ENCODE data around the gene FAM20C.

The FAM20C gene

DNA sequence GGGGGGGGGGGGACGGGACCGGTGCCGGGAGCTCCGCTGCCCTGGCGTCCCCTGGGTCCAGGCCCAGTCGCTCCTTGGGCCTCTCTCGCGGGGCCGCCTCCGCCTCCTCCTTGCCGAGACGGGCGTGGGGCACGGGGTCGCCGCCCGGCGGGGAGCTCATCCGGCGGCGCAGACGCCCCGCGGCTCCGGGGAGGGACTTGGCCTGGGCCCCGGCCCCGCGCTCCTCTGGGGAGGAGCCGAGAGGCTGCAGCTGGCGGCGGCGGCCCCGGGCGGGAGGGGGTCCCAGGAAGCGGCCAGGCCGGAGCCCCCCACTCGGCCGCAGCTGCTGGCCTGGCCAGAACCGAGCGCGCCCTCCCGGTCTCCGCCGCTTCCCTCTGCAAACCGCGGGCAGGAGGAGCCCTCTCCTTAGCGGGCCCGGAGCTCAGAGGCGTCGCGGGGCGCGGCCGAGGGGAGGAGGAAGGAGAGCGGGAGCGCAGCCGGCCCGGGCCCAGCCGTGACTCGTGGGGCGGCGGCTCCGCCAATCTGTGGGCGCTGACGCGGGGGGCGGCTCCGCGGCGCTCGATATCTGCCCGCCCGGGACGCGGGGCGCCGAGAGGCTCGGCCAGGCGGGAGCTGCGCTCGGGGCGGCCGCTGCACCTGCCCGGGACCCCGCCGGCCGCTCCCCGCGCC lies at the start of gene FAM20C:
TSS of gene FAM20C (plus strand) at position 591 of the 669 bp plus-strand sequence. CDS start 629 bp downstream, outside the sequence.
- peak; percentile 91 for DNase-seq (ENCODE audit: low spot score)

DNA sequence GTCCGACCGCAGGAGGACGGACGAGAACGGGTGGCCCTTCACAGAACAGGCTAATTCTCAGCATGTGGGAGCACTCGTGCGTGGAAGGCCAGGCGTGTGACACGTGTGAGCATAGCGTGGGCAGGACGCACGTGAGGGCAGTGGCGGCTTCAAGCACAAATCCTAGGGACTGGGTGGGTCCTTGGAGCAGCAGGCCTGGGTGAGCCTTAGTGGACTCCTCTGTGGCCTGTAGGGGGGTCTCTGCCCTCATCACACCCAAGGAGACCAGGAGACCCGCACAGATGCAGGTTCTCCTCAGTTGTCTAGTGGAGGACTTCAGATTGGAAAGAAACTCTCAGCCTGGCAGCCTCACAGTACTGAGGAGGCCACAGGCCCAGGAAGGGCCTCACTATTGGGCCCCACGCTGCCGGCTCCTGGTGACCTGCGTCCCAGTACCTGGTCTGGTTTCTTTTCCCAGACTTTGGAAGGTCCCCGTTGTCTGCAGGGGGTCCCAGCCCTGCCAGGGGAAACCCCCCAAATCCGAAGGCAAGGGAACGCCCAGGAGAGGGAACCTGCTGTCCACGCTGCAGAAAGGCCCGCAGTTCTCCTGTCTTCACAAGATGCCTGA lies 49.1 kb upstream of the FAM20C start:
- no peak for DNase-seq (ENCODE audit: low spot score)

DNA sequence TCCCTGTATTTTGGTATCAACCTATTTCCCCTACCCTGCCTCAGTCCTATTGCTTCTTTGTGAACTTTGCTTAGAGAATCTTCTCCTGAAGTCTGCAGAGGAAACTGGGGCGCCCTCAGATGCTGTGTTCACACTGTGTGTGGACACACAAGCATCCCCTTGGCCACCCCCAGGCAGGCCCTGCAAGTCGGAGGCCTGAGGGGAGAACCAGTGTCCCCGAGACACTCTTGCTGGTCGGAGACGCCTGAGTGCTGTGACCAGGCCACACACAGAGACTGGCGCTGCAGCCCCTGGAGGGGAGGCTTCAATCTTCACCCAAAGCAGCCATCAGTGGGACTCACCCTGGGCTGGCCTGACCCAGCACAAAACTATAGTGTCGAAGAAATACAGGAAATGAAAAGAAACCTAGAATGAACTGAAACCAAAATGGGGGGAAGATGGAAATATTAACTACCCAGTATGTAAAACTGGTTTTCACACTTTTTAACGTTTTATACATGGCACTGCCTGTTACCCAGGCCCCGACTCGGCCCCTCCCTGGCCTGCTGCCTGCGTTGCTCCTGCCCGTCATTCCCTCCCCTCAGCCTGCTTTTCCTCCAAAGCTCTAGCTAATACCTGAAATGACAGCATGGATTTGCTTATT lies 48.4 kb upstream of the FAM20C start:
- DNase-seq (ENCODE audit: low spot score), result no peak

DNA sequence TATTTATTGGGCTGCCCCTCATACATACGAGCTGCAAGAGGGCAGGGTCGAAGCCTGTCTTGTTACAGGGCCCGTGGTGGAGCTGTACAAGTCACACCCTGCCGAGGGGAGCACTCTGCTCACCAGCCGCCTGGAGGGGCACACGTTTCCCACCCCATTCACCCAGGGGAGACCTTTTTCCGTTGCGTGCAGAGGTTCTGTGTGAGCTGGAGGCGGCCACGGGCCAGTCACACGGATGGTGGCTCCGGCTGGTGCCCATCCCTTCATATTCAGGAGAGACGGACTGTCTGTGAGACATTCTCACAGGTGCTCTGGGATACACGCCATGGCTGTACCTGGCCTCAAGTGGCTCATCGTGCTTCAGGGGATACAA lies 47.9 kb upstream of the FAM20C start:
- DNase-seq (ENCODE audit: low spot score), result no peak

DNA sequence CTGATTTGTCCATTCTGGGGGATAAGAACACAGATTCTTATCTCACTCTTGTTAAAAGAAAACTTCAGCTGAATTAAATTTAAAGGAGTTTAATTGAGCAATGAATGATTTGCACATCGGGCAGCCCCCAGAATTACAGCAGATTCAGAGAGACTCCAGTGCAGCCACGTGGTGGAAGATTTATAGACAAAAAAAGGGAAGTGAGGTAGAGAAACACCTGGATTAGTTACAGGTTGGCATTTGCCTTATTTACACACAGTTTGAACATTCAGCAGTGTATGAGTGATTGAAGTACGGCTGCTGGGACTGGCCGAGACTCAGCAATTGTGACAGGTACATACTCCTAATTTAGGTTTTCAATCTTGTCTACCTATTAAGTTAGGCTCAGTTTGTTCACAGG lies 46.5 kb upstream of the FAM20C start:
- DNase-seq (ENCODE audit: low spot score), result no peak

DNA sequence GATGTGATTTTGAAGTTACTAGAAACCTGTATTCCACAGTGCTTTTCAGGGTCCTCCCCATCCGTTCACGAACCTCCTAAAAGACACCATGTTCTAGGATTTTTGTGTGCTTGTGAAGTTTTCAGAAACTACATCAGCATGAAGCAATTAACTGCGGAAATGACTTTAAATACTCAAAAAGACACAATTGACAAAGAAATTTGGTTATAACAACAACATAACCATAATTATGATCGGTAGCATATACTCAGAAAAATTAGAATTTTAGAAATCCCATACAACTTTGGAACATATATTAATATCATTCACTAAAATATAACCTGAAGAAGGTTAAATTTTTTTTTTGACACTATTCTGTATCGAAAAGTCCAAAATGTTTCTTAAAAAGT lies 43.8 kb upstream of the FAM20C start:
- DNase-seq (ENCODE audit: low spot score), result no peak

DNA sequence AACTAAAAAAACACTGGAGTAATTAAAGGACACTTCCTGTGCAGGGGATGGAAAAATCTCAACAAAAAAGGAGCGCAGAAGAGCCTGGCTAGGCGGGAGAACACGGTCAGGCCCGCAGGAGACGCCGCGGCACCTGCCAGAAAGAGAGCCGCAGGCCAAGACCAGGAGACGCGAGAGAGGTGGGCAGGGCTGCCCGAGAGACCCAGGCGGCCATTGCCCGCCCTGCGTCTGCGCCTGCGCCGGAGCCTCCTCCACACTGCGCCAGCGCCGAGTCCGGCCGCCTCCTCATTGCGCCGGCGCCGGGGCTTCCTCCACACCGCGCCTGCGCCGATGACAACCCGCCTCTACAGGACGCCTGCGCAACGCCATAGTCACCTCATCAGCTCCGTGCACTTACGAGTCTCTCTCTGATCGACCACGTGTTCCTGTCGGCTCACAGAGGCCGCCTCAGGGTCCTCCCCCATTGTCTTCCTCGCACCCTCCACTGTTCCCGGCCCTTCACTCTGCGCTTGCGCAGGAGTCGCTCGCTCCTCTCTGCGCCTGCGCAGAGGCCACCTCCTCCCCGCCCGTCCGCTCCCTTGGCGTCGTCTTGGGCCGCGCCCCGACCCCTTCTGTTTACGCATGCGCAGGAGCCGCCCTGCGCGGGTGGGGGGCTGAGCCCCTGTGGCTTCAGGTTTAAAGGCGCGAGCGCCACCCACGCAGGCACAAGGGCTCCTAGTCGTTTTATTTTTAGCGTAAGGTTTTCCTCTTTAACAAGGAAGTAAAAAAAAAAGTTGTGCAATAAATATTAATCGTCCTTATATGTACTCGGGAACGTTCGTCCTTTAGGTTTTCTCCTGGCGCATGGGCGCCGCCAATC lies 43.2 kb upstream of the FAM20C start:
- peak; percentile 100 for DNase-seq (ENCODE audit: low spot score)

DNA sequence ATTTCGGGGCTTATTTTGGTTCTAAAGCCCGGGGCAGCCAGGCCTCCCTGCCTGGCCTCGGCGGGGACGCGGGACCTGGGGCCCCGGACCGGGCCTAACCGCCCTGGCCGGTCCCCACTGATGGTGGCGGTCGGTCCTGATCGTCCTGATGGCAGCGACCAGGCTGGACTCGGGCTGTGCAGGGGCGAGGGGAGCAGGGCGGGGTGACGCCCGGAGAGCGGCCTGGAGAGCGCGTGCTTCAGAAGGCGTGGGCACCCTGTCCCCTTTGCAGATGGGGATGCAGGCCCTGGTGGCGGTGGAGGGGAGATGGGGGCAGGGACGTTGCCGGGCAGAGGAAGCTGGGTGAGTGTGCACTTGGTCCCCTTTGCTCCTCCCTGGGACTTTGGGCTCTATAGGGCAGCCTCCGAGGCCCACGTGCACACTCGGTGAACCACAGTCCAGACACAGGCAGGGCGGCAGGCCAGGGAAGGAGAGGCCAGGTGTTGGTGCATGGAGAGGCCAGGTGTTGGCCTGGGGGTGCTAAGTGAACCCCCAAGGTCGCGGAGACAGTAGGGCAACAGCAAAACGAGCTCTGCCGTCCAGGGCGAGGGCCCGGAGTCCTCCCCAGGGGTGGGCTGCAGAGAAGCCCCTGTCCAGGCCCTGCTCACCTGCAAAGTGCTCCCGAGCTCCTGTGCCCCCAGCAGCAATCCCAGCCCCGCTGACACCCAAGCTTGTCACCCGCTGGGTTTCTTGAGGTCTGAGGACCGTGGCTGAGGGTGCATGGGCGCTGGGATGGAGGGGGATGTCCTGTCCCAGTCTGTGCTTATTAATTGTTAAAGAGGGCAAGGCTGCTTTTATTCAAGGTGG lies 42.4 kb upstream of the FAM20C start:
- no peak for DNase-seq (ENCODE audit: low spot score)

DNA sequence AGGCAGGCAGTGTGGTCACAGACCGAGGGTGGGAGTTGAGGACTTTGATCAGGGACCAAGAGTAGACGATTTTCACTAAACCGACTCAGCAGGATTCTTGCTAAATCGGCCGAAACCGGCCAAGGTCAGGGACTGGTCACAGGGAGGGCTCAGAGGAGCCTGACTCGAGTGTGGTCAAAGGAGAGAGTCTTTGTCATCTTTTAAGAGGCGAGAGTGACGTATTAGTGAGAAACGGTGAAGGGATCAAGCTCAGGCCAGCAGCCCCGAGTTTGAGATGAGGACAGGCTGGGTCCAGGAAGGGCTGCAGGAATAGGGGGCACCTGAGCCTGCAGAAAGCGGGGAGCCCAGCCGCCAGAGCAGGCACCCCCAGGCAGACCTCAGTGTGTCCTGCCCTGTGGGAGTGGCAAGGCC lies 41.6 kb upstream of the FAM20C start:
- no peak for DNase-seq (ENCODE audit: low spot score)

DNA sequence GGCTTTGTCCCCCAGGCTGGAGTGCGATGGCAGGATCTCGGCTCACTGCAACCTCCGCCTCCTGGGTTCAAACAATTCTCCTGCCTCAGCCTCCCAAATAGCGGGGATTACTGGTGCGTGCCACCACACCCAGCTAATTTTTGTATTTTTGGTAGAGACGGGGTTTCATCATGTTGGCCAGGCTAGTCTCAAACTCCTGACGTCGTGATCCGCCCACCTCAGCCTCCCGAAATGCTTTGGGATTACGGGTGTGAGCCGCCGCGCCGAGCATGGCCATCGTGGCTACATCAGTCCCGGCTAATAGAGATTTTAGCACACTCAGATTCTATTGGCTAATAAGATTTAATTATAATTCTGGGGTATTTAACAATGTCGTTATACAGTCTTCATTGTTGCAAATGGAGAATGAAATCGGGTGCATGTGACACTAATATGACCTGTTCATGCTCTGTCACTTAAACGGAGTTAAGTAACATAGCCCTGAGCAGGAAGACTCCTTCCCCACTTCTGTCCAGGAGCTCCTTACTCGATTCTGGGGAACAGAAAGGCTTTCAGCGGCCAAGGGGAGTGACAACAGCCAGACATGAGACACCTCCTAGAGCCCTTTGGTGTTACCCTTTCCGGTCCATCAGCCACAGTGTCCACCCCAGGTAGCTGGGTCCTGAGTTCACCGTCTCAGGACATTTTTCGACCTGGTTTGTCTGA lies 40.9 kb upstream of the FAM20C start:
- DNase-seq (ENCODE audit: low spot score), result no peak

DNA sequence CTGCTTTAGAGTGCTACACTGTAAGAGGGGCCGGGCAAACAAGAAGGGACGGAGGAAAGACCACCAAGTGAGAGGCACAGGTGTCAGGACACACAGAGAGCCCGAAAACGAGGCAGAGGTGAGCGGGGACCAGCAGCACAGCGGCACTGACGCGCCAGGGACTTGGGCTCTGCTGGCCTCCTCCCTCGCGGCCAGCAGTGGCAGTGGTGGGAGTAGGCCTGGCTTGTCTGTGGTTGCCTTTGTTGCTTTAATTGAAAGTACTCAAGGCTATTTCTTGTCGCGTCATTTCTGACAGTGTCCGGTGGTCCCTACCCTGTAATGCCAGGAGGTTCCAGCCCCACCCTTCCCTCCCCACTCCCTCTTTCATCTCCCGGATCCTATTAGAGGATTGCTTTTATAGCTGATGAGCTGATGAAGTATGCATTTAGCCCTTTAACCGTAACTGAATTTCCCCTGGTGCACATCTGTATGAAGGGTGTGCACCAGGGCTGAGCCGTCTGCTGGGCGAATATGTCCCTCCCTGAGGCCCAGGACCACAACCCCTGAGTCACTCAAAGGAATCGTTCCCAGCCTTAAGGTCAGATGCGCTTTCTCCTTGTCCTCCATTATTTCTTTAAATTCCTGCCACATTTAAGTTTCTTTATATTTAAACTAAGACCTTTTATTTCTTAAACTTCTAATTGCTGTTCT lies 39.5 kb upstream of the FAM20C start:
- no peak for DNase-seq (ENCODE audit: low spot score)

DNA sequence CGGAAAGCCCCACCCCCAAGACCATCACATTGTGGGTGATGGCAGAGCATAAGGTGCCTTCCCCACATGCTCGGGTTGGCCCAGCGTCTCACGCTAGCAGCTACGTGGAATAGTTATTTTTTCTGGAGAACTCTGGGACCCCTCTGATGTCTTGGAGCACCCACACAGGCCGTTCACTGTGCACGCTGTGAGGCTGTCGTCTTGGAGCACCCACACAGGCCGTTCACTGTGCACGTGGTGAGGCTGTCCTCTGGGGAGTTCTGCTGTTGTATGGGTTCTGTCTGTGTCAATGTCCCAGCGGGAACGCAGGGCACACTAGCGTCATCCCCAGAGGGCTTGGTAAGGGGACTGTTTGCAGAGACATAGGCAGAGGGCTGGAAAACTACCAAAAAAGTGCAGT lies 38.8 kb upstream of the FAM20C start:
- no peak for DNase-seq (ENCODE audit: low spot score)

DNA sequence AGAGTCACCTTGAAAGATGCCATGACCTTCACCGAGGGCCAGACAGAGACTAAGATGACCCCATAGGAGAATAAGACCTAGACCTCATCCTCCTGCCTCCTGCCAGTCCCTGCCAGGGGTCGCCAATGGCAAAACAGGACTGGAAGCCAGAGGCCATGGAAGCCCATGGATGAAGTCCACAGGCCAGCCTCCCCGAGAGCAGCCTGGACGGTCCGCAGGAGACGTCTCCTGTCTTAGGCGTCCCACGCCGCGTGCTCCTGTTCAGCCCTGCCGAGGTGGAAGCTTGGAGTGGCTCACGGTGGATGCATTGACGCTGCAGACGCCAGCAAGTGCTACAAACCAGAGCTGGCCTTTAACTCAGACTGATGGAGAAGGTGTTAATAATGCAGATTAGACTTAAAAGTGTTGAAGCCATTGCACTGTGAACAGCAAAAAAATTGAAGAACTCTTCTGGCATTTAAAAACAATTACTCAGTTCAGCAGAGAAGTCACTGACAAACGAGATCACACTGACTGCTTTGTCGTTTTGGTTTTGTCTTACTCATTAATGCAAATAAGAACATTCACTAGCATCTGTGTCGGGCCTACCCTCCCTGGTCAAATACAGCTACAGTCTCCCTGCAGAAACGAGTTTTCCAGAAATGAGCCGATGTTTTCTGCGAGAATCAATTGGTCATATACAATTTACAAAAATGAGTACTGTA lies 38.1 kb upstream of the FAM20C start:
- no peak for DNase-seq (ENCODE audit: low spot score)

DNA sequence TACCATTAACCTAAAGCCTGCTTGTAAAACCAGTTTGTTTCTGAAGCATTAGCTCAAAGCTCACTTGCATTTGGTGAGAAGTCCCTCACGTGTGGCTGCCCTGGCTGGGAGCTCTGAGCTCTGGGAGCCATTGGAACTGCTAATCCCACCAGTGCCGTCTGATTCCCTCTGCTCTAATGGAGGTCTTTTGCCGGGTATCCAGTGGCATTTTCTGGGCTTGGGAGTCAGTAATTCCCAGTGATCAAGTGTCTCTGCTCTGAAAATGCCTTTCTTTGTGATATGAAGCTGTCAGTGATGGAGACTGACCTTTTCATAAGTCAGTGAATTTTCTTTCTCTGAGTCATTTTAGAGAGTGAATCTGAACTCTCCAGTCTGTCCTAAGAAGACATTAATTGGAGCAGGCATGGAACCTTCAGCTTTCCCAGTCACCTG lies 36.9 kb upstream of the FAM20C start:
- DNase-seq (ENCODE audit: low spot score), result no peak

DNA sequence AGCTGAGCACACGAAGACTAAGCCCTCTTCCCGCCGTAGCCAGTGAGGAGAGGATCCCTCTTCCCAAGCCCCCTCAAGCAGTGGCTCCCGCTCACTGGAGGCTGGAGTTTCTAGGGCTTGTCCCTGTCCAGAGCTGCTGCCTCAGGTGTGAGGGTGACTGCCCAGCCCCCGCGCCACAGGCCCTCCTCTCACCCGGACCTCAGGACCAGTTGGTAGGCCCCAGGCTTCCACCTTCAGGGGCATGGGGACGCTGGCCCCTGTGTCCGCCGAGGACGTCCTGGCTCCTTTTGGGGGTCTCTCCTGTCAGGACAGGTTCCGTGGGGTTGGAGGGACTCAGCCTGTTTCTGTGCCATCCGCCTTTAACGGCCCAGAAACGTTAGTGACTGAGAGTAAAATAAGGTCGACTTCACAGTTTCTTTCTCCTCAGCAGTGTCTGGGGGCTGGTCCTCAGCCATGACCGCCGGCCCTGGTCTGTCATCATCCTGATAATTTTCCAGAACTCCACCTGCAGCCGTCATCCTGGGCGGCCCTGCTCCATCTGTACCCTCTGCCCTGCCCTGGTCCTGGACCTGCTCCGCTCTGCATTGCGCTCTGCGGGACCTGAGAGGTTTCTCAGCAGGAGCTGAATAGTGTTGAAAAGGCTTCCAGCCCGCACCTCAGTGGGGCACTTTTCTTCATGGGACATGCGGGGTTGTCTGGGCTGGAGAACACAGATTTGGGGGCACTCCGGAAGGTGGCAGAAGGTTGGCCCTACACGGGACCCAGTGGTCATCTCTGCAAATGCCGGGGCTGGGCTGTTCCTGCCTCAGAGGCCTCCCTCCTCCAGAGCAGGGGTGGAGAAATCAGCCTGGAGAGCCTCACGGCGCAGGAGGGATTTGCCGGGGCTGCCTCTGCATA lies 36.0 kb upstream of the FAM20C start:
- no peak for DNase-seq (ENCODE audit: low spot score)

DNA sequence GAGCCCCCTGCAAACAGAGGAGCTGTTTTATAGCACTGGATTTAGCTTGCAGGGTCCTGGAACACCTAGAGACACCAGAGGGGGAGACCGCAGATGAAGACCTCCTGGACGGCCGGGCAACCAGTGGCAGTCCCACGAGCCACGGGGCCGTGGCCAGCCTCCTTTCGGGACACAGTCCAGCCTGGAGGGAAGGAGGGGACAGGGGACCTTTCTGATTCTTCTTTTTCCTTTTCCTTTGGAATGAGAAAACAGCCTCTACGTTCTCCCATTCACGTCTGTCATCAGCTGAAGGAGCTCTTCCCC lies 35.4 kb upstream of the FAM20C start:
- DNase-seq (ENCODE audit: low spot score), result no peak

DNA sequence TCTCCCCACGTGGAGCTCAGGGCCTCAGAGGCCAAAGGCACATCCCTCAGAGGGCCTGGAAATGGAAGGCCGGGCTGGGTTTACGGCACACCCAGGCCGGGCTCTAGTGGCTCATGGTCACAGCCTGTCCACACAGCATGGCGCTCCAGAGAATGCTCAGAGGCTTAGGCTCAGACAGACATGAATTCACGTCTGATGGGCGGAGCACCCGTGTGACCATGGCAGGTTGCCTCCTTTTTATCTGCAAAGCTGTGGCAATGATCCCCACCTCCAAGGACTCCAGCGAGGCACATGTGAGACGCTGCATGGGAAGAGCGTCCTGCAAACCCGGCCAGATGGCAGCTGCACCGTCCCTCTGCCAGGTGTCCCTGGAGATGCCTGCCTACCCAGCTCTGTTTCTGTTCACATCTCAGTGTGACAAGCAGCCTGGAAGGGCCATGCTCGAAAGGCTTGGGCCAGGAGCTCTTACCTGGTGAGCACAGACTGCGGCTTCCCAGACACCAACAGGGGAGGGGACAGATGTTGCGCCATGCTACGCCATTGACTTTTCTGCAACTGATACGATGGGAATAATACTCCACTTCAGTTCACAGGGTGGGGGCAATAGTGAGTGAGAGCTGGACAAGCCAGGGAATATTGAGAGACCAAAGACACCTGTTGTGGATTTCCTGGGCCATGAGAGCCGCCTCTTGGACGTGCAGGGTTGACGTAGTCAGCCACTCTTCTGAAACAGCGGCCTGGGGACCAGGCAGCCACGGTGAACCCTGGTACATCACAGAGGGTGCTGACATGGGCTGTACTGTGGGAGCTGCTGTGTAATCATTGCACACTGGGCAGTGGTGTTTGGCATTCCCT lies 34.4 kb upstream of the FAM20C start:
- no peak for DNase-seq (ENCODE audit: low spot score)

DNA sequence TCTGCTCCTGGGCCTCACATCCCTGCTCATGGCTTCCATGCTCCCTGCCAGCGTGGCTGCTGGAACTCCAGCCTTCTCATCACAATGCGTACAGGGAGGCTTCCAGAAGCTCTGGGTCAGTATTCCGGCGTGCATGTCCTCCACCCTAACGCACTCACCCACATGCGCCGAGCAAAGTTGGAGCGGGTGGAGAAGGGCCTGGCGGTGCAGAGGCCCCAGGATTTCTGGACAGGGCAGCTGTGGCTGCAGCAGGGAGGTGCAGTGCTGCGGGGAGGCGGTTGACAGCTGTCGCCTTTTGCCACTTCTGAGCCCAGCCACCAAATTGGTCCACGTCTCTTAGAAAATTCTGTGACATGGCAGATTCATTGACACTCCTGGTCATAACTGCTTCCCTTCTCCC lies 33.6 kb upstream of the FAM20C start:
- DNase-seq (ENCODE audit: low spot score), result no peak

Data from LoVo (cell line).